CD4-positive, alpha-beta T cell treated with Interleukin-15 for 4 hours (primary cell): ENCODE data around the gene MGAT1.
A peak's percentile ranks its signal among the peaks of the same experiment; 100 is the strongest.
"Not testable (repeated sequence)": the region's sequence is repeated elsewhere in the genome, so short reads cannot be mapped to it uniquely, and the experiment has no call there.

Experiments used
- DNase-seq: peaks from one replicate; pipeline ENCODE4 v3.0.0-alpha.2; 2020; ENCODE audit warnings: low spot score

Gene MGAT1

DNA sequence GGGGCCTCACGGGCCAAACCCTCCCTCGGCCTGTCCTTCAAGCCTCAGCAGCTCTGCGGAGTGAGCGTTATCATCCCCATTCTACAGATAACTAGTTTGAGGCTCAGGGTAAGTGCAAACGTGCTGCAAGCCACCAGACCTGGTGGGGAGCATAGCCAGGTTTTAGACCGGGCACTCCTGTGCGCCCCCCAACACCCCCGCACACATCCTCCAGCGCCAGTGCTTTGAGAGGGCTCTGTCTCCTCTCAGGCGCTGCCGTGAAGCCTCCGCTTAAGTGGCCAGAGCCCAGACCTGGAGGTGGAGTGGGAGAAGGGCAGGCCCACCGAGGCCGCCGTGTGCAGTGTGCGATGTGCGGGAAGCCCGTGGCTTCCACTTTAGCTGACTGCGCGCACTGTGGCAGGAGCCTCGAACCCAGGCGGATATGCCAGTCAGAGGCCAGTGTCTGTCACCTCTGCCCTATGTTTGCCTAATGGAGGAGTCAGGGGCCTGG, 1.6 kb upstream of the MGAT1 start:
- peak; percentile 25 for DNase-seq

DNA sequence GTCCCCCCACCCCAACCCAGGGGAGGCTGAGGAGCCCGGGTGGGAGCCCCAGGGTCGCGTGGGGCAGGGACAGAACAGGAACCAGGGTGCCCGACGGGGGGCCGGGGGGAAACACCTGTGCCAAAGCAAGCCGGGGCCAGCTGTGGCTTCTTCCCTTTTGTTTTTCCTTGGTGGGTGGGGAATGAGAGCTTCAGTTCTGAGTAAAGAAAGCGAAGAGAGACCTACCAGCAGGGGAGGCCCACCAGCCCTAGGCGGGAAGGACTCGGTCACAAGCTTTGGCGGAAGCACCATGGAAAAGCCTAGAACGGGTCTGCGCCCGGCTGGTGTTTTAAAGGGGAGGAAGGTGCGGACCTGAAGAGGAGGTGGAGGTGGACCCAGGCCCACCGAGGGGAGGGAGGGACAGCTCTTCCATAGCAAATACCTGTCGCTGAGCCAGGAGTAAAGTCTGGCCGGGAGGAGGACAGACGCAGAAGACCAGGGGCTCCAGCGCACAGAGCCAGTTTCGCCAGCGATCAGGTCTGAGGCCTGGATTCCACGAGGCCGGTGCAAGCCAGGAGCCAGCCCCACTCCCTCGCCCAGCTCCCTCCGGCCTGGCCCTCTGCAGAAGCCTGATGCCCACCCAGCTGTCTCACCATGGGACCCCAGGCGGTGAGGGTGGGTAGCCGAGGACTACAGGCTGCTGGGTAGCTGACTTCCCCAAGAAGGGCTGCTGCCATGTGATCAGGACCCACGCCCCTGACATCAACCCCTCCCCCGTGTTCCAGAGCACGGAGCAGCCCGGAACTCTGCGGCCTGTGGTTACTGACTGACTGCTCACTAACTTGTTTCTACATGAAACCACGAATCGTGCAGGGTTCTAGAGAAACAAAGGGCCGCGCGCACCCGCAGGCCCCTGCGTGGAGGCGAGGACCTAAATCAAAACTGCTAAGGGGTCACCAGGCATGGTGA, 849 bp upstream of the MGAT1 start:
- DNase-seq, result peak; percentile 88

DNA sequence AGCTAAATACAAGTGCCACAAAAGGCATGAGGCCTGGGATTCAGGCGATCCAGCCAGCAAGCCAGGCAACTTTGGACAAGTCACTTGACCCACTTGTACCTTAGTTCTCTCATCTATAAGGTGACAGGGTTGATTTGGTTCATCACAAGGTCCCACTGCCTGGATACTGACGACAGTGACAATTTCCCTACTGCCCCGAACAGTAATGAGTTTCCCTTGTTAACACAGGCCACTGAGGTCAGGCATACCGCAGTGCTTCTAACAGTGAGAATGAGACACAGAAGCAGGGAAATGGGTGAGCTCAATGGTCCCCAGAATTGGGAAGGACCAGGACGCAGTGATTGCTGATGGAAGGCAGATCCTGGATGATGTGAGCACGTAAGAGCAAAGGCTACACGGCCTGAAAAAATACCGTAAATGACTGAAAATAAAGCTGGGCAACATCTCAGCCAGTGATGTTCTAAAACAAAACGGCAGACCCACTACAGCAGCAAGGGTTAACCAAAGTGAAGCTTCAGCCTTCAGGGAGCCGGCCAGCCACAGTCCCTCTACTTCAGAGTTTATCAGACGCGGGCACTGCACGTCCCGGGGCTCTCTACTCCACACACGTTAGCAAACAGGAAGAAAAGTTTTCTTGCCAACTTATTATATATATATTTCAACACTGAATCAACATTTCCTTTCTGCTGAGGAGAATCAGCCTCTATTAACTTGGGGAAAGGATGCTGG, 846 bp downstream of the MGAT1 start:
- no peak for DNase-seq

DNA sequence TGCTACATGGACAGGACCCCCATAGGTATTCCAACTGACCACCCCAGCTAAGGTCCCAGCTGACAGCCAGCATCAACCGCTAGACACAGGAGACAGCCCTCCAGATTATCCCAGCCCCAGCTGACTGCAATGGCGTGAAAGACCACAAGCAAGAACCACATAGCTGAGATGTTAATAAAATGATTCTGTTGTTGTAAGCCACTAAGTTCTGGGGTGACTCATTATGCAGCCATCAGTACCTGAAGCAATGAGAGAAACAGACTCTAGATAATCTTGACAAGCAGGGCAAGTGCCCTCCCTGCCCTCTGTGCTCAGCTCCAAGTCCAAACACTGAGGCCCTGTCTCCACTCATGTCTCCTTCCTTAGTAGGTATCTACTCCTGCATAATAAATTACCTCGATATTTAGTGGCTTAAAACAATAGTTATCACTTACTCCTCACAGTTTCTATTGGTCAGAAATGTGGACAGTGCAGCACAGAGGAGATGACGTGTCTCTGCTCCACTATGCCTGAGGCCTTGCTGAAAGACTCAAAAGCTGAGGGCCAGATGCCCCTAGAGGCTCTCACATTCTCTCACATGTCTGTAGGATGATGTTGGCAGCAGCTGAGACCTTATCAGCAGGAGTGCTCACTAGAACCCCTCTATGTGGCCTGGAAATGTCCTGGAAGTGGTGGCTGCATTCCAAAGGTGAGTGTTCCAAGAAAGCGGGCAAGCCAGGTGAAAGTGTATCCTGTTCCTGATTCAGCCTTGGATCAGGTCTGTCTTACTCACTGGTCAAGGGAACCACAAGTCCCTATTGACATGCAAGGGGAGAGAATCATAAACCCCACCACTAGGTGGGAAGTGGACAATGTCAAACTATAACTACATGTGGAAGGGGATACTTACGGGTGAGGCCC, 2.5 kb downstream of the MGAT1 start:
- peak; percentile 18 for DNase-seq

DNA sequence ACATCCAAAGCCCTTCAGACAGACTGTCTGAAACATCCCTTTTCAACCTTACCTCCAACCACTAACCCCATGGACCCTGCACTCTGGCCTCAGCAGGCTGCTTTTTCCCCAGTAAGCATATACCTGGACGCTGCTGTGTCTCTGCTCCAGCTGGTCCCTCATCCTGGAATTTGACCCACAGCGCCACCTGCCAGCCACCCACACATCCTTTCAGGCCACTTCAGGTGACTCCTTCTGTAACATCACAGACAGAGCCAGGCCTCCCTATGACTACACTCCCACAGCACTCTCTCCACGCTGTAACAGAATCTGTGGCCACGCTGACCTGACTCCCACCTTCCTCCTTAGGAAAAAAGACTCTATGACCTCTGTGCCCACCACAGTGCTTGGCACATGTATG, 3.4 kb downstream of the MGAT1 start:
- DNase-seq, result no peak

DNA sequence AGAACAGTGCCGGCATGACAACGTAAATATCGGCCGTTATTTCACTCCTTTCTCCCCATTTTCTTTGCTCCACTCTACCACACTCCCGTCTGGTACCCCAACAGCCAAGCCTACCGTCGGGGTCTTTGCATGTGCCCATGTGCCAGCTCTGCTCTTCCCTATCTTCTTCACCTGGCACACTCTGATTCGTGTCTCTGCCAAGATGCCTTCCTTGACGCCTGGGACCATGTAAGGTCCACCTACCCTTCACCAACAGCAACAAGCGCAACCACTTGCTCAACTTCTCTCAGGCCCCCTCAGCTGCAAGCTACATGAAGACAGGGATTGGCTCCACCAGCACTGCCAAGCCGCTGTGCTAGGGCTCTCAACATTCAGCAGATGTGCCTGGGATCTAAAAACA, 4.4 kb downstream of the MGAT1 start:
- no peak for DNase-seq

DNA sequence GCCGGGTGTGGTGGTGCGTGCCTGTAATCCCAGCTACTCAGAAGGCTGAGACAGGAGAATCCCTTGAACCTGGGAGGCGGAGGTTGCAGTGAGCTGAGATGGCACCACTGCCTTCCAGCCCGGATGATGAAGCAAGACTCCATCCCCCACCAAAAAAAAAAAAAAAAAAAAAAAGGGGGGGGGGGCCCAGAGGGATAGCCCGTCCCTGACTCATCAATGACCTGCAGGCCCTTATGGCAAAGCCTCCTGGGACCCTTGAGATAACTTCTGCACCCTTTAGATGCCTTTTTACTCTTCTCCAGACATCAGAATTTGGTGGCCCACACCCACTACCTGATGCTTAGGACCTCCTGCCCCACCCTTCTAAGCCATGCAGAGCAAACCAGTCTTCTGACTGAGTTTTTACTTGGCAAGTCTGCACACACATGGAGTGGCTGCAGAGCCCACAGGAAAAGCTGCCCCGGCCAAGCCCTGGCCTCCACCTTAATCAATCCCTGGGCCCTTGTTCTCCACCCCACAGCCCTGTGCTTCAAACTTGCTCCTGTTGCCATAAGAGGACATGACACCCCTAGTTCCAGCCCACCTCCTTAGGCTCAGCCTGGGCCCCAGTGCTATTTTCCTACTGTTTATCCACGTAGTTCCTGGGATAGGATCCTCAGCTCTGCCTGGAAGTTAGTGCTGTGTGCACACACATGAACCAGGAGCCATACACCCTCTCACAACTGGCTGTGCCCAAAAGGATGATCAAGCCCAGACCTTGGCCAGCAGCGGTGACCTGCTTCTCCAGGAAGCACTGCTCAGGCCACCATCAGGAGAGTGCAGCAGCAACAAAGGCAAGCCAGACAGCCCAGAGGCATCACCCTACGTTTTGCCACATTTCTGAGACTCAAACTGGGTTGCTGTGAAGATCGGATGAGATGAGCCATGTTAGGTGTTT, 5.1 kb downstream of the MGAT1 start:
- DNase-seq, result no peak

DNA sequence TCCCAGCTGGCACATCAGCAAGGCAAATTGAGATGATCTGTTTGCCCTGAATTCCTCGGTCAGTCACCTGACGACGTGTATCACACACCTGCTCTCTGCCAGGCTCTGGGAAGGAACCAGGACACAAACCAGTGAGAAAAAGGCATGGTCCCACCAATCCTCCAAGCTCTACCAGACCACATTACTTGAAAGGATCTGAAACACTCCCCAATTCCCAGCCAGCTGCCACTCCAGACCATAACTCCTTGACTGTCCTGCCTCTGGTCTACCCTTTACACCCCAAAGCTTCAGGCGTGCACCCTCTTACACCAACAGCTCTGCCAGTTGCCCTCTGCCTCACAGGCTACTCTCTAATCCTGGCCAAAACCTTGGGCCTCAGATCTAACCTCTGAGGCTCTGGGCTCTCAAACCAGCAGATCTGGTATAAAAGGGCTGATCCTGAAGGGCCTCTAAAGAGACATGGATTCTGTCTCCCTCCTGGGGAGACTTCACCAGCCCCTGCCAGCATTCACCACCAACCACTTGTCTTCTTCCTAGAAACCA, 6.8 kb downstream of the MGAT1 start:
- DNase-seq, result no peak

DNA sequence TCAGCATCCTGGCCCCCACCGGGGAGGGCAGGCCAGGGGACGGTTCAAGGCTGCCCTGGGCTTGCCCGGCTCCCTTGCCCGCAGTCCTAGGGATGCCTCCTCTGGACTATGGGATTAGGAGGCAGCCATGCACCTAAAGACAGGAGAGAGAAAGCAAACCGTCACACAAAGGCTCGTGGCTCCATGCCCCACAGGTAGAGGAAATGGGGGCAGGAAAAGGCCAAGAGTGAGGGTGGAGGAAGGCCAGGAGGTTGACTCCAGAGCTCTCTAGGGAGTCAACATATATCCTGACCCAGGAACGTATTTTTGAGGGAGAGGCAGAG, 9.7 kb downstream of the MGAT1 start:
- no peak for DNase-seq

DNA sequence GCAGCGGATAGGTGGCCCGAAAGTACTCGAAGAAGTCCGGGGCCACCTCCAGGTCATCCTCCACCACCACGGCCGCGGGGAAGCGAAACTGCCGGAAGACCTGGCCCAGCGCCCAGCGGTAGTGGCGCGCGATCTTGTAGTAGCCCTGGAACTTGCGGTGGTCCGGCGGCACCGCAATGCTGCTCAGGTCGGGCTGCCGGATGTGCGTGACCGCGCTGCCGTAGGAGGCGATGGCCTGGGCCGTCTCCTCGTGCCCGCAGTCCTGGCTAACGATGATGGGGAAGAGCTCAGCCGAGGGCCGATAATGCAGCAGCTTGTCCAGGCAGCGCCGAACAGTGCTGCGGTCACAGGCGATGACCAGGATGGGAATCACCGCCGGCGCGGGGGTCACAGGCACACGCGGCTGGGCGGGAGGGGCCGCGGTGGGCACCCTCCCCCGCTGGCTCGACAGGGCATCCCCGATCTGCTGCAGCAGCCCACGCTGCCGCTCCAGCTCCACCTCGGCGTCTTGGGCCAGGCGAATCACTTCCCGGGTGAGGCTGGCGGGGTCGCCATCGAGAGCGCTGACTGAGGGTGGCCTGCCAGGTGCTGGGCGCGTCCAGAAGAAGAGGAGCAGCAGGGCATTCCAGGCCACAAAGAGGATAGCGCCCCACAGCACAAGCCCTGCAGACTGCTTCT, 10.2 kb downstream of the MGAT1 start:
- no peak for DNase-seq

DNA sequence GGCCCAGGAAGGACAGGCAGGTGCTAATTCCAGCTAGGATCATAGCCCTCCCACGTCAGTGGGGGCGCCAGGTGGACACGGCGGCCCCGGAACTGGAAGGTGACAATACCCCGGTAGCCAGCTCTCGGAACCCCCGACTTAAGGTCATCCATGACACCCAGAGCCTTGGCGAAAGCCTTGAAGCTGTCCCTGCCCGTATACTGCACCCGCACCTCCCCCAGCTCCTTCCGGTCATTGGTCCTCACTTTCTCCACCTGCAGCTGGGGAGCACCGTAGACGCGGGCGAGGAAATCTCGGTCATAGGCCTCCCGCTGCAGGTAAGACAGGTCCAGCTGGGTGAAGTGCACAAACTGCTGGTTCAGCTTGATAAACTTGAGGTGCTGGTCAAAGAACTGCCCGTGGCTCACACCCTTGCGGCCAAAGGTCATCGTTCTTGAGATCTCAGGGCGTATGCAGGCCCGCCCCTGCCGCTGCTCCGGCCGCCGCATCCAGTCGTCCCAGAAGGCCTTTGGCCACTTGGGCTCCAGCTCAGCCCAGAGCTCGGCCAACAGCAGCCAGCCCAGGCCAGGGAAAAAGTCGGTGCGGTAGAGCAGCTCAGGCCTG, 10.9 kb downstream of the MGAT1 start:
- DNase-seq, result no peak

DNA sequence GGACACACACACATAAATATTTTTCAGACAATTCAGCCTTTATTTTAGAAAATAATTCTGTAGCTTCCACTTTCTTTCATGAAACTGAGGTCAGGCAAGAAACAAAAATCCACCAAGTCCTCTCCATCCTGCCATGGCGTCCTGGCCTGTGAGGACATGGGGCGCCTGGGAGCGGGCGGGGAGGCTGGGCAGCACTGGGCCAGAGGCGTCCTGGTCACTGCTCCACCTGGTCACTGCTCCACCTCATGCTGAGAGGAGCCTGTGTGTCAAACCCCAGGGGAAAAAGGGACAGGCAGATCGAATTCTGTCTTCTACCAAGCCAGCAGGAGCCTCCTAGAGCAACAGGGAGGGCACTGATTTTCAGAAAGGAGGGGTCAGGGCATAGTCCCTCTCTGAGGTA, 12.1 kb downstream of the MGAT1 start:
- DNase-seq, result no peak

DNA sequence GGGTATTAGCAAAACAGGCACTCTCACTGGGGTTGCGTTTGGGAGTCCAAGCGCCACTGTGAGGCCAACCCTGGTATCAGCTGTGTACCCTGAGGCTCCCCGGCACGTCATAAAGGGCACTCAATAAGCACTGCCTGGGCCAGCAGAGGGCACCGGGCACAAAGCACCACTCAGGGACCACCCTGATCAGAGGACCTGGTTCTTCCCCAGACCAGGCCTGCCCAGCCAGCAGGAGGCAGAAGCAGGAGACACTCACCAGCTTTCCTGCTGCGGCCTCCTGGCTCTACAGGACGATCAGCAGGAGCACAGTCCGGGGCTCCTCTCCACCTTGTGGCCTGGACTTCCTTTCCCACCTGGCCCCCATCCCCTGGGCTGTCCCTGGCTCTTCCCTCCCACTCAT, 12.6 kb downstream of the MGAT1 start:
- peak; percentile 19 for DNase-seq

DNA sequence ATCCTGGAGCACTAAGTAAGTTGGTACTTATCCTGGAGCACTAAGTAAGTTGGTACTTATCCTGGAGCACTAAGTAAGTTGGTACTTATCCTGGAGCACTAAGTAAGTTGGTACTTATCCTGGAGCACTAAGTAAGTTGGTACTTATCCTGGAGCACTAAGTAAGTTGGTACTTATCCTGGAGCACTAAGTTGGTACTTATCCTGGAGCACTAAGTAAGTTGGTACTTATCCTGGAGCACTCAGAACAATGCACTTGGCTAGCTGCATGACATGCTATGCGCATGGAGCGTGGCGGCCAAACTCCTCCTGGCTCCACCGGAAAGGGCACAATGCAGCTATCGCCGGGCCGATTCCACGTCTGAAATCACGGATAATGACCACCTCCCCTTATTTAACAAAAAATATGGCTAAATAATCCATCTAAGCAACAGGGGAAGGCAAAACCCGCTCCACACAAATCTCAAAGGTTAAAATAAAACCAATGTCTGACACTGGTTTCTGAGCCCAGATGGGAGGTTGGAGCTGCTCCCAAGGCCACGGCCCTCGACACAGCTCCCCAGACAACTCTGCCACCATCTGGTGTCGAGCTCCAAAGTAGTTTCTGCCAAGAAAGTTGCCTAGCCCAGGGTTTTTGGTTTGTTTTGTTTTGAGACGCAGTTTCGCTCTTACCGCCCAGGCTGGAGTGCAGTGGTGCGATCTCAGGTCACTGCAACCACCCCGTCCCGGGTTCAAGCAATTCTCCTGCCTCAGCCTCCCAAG, 13.8 kb downstream of the MGAT1 start:
- not testable (repeated sequence) for DNase-seq

DNA sequence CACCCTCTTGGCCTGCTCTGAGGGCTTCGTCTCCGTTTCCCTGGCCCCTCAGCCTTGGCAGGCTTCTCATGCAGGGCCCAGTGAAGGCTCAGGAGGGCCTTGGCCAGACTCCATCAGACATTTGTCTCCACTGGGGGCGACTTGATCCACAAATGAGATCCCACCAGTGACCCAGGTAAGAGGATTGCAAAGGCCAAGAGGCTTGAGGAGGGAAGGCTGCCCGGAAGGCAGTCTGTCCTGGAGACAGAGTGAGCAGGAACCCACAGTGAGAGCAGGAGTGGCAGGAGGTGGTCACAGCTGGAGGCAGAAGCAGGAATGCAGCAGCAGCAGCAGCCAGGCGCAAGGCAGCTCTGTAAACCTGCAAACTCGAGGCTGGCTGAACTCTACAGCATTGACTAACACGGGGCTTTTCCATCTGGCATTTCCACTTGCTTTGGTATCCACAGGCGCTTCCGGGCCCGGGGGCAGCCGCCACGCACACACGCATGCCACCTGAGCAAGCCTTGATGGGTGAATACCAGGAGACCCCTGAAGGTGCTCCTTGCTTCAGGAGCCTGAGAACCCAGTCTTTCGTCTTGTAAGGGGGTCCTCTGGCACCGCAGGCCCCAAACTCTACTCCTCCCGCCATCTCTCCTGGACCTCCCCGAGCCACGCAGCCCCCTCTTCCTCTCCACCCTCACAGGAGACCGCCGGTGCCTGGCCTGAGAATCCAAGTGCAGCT, 14.7 kb downstream of the MGAT1 start:
- no peak for DNase-seq

DNA sequence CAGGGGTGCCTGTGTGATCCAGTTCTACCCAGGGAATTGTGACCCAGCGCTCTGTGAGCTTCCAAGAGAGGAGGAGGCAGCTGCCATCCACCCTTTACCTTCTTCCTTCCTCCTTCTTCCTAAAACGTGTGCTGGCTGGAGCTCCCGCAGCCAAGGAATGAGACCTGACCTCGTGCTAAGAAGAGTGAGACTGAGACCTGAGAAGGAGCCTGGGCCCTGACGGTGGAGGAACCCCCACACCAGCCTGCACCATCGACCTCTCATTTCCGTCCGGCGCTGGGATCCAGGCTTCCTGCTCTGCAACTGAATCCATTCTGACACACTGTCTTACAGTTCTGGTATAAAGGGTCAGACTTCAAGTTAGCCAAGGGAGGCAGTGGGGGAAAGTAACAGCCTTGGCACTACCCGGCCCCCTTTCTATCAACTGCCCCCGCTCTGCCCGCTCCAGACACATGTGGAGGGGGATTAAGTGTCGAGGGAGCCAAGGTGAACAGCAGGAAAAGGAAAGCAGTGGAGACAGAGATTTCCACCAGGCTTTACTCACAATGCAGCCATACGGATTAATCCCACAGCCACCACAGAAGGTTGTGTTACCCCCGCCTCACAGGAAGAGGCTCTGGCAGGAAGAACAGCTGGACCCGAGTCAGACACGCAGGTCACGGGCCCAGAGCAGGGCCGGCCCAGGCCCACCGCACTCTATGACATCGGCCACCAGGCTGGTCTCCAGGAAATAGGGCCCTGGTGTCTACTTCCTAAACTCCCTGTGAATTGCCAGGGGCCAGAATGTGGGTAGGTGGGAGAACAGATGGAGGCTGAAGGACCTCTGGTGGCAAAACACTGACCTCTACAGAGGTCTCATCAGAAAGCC, 15.8 kb downstream of the MGAT1 start:
- no peak for DNase-seq

DNA sequence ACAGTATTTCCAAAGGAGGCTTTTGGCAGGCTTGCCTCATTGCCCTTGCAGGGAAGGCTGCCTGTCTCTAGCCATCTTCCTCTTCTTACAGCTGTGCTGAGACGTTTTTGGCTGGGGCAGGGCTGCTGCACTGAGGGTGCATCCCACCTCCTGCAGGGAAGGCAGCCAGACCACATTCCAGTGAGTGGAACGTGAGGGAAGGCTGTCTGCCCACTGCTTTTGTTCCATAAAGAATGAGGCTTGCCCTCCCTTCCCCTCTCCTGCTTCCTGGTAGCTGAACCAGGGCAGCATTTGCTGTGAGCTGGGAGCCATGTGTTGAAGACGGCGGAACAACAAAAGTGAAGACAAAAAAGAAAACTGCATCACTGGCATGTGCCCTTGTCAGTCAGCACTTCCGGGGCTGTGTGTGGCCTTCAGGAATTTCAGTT, 16.8 kb downstream of the MGAT1 start:
- no peak for DNase-seq
